HG03280 (cell line): ENCODE measurements around the gene TMEM59L.
"Not testable (repeated sequence)": the region's sequence is repeated elsewhere in the genome, so short reads cannot be mapped to it uniquely, and the experiment has no call there.

ENCODE experiments used
- ATAC-seq: cut with Tn5 transposase; IDR thresholded peaks from one replicate; pipeline ENCODE4 v1.9.1; 2021; ENCODE audit warnings: mild to moderate bottlenecking, moderate library complexity; ENCODE audit not compliant: unreplicated experiment

The TMEM59L gene

DNA sequence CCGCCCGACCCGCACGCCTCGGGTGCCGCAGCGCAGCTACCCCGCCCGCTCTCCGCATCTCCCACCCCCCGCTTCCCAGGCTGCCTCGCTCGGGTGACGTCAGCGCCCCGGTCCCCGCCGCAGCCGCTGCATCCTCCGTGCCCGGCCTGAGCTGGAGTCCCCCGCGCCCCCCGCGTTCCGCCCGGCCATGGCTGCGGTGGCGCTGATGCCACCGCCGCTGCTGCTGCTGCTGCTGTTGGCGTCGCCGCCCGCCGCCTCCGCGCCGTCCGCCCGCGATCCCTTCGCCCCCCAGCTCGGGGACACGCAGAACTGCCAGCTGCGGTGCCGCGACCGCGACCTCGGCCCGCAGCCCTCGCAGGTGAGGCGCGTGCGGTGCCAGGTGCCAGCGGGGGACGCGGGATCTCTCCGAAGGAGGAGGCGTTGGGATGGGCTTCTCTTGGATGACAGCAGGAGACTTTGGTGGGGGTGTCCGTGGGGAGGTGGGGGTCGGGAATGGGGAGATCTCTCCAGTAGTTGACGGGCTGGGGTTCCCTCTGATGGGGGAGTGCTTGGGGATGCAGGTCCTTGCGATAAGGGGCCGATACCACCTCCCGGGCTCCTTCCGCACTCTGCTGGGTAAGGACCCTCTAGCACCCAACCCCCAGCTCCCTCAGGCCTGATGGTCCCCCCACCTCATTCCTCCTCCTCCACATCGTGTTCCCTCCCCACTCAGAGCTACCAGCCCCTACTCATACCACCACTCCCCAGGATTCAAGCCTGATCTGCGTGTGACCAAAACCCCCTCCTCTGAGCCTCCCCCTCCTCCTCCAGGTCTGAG lies at the start of gene TMEM59L:
TMEM59L (plus strand) TSS at position 99 of the 817 bp plus-strand sequence; CDS start at position 188, 89 bp downstream.
- ATAC-seq = no peak

DNA sequence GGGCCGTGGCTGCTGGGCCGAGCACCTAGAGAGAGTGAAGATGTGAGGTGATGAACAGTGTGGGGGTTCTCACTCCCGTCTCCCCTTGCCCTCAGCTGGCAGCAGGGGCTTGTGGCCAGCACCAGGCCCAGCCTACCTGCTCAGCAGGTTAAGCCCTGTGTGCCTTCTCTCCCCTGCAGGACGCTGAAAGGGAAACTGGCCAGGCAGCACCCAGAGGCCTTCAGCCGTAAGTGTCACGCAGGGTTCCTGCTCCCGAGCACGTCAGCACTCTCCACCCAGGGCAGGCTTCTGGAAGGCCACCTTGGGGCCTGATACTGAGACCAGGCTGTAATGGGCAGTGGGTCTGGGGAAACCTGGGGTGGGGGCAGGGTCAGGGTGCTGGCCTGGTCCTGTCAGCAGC lies 45.7 kb upstream of the TMEM59L start:
- no peak for ATAC-seq

DNA sequence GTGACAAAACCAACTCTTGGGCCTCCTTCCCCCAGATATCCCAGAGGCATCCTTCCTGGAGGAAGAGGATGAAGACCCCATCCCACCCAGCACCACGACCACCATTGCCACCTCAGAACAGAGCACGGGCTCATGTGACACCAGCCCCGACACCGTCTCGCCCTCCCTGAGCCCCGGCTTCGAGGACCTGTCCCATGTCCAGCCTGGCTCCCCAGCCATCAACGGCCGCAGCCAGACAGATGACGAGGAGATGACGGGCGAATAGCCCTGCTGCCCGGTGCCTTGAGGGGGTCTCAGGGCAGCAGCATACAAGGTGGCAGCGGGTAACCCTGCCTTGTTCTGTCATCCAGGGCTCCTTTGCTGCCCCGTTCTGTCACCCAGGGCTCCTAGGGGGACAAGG lies 44.3 kb upstream of the TMEM59L start:
- ATAC-seq = no peak

DNA sequence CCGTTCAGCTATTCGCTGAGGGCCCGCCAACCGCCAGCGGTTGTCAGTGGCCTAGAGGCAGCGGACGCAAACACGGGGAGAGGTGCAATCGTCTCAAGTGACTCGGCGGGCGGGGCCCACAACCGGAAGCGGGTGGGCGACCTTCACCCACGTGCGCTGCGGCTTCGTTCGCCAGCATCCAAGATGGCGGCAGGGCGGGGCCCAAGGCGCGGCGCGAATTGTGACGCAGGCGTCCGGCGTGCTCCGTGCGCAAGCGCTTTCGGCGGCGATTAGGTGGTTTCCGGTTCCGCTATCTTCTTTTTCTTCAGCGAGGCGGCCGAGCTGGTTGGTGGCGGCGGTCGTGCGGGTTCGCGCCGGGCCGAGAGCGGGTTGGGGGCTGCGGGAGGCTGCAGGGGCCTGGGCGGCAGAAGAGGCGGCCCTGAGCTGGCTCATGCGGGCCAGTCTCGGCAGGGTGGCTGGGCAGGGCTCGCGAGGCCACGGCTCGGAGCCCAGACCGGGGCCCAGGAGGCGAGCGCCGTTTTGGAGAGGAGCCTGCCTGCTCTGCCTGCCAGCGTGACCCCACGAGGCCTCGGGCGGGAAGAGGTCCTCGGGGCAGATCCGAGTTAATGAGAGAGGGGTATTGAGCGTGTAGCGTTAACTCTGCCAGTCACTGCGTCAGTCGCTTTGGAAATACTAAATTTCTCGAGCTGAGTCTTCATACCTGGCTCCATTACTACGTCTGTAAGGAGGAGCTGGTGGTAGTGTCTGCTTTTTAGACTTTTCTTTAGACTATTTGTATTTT lies 40.9 kb upstream of the TMEM59L start, which contains the start of gene UBA52:
UBA52 (plus strand) TSS at position 294 of the 781 bp plus-strand sequence. CDS start 1,444 bp downstream, outside the sequence.
- peak; percentile 93 for ATAC-seq

DNA sequence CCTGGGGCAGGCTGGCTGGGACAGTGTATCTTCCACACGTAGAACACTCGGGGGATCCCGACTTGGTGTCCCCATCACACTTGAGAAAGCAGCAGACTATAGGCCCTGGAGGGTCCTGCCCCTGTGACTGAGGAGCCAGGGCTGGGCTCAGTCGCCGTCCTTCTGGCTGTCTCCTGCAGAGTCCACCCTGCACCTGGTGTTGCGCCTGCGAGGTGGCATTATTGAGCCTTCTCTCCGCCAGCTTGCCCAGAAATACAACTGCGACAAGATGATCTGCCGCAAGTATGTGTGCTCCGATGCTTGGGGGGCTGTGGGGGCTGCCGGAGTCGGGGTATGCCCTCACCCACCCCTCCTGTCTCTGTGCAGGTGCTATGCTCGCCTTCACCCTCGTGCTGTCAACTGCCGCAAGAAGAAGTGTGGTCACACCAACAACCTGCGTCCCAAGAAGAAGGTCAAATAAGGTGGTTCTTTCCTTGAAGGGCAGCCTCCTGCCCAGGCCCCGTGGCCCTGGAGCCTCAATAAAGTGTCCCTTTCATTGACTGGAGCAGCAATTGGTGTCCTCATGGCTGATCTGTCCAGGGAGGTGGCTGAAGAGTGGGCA lies 37.9 kb upstream of the TMEM59L start:
- ATAC-seq = no peak

DNA sequence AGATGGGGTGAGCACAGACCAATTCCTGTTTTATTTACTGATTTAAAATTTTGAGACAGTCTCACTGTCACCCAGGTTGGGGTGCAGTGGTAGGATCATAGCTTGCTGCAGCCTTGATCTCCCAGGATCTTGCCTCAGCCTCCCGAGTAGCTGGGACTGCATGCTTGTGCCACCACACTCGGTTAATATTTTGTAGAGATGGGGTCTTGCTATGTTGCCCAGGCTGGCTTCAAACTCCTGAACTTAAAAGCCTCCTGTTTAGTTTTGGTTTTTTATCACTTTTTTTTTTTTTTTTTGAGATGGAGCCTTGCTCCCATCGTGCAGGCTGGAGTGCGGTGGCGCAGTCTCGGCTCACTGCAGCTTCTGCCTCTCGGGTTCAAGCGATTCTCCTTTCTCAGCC lies 36.3 kb upstream of the TMEM59L start:
- ATAC-seq = no peak

DNA sequence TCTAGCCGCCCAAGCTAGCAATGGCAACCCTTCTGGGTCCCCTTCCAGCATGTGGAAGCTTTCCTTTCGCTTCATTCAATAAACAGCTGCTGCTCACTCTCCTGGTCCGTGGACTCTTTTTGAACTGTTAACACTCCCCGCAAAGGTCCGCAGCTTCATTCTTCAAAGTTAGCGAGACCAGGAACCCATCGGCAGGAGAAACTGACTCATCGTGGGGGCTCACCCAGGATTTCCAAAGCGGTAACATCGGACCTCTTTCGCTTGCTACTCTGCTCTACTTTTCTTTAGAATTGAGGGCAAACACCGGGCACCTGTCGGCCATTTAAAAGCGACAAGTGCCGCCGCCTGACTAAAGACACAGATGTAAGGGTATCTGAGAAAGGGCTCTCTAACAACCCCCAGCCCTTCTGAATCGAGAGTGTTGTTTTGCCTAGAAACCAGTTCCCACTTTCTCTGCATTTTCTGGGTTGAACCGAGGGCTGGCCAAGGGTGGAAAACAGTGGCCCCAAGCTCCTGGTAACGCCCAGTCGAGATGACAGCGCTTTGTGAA lies 35.2 kb upstream of the TMEM59L start:
- no peak for ATAC-seq

DNA sequence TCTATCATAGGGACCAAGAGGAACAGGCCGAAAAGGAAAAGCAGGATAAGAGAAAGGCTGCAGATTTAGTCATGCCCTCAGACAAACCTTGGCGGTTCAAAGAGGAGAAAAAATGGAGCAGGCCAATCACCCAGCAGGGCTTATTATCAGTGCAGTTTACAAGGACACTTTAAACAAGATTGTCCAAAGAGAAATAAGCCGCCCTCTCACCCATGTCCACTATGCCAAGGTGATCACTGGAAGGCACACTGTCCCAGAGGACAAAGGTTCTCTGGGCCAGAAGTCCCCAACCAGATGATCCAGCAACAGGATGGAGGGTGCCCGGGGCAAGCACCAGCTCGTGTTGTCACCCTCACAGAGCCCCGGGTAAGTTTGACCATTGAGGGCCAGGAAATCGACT lies 32.4 kb upstream of the TMEM59L start:
- no peak for ATAC-seq

DNA sequence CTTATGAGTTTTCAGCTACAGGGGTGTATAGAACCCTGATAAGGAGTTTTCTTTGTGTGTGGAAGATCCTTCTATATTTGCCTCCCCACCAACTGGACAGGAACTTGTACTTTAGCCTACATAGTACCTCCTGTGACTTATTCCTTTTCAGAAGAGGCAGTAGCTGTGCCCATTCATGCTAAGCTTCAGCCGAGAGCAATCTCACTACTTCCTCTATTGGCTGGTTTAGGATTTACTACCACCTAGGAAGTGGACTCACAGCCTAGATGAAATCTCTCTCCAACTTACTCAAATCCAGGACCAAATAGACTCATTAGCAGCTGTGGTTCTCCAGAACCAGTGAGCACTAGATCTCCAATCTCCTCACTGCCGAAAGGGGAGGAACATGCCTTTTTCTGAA lies 26.4 kb upstream of the TMEM59L start:
- ATAC-seq = no peak

DNA sequence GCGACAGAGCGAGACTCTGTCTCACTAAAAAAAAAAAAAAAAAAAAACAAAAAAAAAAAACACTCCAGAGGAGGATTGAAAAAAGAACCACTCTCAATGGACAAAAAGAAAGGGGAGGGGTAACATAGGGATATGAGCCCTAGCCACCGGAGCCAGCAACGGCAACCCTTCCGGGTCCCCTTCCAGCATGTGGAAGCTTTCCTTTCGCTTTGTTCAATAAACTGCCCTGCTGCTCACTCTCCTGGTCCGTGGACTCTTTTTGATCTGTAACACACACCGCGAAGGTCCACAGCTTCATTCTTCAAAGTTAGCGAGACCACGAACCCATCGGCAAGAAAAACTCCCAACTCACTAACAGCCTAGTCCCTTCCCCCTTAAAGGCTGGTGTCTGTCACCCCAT lies 25.1 kb upstream of the TMEM59L start:
- ATAC-seq = no peak

DNA sequence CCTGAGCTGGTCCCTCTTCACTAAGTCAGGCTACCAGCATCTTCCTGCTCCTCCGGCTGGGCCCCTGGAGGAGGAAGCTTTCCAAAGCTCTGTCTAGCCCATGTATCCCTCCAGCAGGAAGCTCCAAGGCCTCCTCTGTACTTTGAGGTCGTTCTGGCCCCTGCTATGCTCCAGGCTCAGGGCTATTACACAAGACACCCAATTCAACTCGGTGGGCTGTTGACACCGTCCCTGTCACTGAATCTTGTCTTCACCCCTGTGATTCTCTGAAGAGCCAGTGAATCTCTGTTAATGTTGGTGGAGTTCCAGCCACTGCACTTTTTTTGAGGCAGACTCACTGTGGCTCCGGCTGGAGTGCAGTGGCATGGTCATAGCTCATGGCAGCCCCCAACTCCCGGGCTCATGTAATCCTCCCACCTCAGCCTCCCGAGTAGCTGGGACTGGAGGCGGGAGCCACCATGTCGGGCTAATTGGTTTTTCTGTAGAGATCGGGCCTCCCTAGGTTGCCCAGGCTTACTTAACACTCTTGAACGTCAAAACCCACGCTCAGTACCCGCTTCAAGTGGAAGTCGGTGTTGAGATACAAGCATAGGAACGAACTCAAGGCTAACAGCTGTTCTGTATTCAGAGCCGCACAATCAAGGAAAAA lies 24.6 kb upstream of the TMEM59L start:
- ATAC-seq = peak; percentile 3

DNA sequence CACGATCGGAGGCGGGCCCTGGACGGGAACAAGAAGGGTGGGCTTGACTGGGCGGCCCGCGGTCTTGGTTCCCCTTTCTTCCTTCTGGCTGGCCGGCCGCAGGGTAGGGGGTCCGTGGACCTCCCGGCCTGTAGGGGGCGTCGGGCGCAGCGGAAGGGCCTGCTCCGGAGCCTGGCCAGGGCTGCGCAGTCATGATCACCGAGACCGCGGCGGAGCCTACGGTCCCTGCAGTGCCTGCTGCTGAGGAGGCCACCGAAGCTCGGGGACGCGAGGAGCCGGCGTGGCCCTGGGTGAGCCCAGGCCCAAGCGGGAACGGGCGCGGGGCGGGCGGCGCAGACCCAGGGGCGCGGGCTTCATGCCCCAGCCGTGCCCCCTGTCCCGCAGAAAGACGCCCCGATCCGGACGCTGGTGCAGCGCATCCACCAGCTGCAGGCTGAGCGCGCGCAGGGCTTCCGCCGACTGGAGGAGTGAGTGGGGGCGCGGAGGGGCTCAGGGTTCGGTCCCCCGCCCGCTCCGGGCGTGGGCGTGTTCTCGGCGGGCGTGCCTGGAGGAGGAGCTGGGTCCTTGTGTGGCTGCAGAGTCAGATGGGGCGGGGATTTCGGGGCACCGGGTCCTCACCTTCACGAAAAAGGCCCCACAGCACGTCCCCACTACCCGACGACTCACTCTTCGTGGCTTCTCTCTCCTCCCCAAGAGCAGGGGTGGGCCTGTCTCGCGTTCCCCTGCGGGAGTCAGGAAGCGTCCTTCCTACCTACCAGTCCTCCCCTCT lies 23.9 kb upstream of the TMEM59L start, which contains the start of gene REX1BD:
REX1BD (plus strand) TSS at position 188 of the 769 bp plus-strand sequence; CDS start at position 192, 4 bp downstream.
- ATAC-seq = peak; percentile 67

DNA sequence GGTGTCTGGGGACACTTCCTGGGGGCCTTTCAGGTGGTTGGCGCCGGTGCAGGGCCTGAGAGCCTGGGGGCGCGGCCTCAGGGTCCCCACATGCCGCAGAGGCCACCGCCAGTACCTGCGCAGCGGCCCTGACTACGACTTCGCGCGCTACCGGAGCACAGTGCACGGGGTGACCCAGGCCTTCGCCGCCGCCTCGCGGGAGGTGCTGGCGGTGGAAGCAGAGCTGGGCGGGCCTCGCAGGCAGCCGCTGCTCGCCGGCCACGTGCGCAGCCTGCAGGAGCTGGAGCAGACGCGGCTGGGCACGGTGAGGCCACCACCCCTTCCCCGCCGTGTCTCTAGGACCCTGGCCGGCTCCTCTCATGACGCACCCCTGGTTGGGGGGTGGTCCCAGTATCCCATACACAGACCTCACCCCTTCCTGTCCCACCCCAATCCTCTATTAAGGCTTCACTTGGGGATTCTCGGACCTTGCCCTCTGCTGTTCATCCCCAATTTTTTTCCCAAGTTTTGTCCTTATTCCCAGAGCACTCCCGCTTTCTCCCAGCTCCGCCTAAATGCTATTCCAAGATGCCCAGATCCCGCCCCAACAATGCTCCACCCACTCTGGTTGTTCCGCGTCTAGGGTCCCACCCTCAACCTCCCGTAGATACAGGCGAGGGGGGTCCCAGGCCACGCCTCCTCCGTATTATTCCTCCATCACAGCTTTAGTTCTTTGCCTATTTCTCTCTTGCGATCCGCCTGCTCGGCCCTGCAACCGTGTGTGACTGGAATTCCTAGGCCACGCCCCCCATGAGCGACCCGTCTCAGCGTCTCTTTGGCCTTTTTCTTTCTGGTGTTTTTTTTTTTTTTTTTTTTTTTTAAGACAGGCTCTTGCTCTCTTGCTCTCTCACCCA lies 23.0 kb upstream of the TMEM59L start:
- ATAC-seq = peak; percentile 31

DNA sequence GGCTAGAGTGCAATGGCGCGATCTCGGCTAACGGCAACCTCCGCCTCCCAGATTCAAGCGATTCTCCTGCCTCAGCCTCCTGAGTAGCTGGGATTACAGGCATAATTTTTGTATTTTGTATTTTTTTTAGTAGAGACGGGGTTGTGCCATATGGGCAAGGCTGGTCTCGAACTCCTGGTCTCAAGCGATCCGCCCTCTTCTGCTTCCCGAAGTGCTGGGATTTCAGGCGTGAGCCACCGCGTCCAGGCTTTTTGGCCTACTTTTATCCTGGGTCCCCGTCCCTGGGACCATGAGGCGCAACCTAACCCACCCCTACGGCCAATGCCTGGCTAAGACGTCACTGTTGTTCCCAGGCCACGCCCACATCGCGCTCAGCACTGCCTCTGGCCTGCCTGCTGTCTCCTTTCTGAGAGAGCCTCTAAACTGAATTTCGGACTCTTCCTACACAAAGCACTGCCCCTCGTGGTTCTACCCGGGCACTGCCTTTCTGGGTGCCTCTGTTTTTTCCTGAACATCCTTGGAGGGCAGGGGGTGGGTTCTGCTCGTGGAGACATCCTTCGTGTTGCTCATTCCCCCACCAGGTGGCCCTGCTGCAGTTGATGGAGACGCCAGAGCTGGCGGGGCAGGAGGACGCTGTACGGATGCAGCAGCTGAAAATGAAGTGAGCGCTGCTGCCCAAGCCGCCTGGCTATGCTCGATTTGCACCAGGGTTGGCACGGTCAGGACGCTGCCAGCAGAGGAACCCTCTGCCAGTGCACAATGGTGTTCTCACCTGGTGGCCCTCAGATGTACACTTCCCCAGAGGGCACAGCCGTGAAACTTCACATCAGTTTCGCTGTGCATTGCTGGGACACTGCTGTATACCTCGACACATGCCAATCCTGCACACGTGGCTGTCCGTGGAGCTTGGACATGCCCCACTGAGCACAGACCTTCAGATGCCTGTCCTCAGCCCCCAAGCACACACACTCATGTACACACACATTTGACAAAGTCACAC lies 22.1 kb upstream of the TMEM59L start:
- ATAC-seq = no peak

DNA sequence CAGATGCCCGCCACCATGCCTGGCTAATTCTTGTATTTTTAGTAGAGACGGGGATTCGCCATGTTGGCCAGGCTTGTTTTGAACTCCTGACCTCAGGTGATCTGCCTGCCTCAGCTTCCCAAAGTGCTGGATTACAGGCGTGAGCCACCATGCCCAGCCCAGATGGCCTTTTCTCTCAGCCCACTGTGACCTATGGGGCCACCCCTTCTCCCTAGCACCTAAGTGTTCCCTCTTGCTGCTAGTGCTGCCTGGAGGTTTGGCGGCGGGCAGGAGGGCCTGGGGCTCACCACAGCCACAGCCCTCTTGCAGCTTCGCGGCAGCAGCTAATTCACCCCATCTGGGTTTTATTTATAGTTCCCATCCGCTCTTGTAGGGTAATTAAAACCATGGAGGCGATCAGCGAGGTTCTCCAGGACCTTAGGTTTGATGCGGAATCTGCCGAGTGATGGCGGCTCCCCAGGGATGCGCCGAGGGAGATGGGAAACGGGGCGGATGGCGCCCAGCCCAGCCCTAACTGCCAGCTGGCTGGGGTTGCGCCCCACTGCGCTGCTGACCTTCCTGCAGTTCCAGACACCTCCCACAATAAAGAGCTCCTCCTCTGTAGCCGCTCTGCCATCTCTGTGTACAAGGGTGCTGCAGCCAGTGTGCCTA lies 20.8 kb upstream of the TMEM59L start:
- no peak for ATAC-seq

DNA sequence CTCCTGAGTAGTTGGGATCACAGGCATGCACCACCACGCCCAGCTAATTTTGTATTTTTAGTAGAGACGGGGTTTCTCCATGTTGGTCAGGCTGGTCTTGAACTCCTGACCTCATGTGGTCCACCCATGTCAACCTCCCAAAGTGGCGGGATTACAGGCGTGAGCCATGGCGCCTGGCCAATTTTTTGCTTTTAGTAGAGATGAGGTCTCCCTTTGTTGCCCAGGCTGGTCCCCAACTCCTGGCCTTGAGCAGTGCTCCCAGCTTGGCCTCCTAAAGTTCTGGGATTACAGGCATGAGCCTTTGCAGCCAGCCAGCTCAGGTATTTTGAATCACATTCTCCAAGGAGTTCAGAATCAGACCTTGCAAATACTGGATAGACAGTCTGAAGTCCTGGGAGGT lies 19.9 kb upstream of the TMEM59L start:
- ATAC-seq = not testable (repeated sequence)
